ENCODE results near the gene ELAVL2. TPM values are rescaled to one million over a fixed set of nuclear protein-coding genes. Genes with fewer than 3 reads are reported as not detected.

The ELAVL2 gene
- total RNA-seq, 1 experiment from 2014 or later, result 16.8 TPM

GRCh38 chr9:23858234-23858633, 32.2 kb upstream of the ELAVL2 start:
- H3K23me2 ChIP-seq (ENCODE audit: insufficient read length, low read depth, low read length, poor library complexity, severe bottlenecking), result no peaks in the 10 kb centered on the region
- H4K5ac ChIP-seq (ENCODE audit: insufficient read length, low read depth, low read length), result no peak overlapping the region
- H2BK15ac ChIP-seq (ENCODE audit: low read depth, low read length), result no peak overlapping the region
- H4K20me1 ChIP-seq (ENCODE audit: control insufficient read depth, insufficient read depth, insufficient read length), result no peaks in the 10 kb centered on the region
- H3K56ac ChIP-seq (ENCODE audit: insufficient read length, low read depth, low read length), result no peak overlapping the region
- H2BK12ac ChIP-seq (ENCODE audit: insufficient read length, low read depth, low read length), result no peak overlapping the region
- no peak overlapping the region for H3K18ac ChIP-seq (ENCODE audit: insufficient read length, low read depth, low read length)
- TF ChIP-seq CTCF (conservative IDR thresholded peaks at IDR 0.05), result no peak
- no peak overlapping the region for H3K27ac Mint-ChIP-seq
- no peak overlapping the region for H3T11ph ChIP-seq (ENCODE audit: low read length)
- H3K4me3 Mint-ChIP-seq, result no peak overlapping the region
- WGBS (ENCODE audit: extremely low coverage, insufficient read length, low lambda C conversion rate), result no CpG with 5 or more reads among the region's 3 CpGs
- H3K9ac ChIP-seq (ENCODE audit: extremely low read depth, insufficient read length, low read length), result no peak overlapping the region
- no peaks in the 10 kb centered on the region for H3K79me1 ChIP-seq (ENCODE audit: insufficient read depth, low read depth, low read length, poor library complexity, severe bottlenecking)
- no peak overlapping the region for H3K27ac ChIP-seq (ENCODE audit: insufficient read length, low read depth, low read length)
- H3K23ac ChIP-seq (ENCODE audit: insufficient read length, low read depth, low read length), result no peak overlapping the region
- H3K4me1 Mint-ChIP-seq, result peaks cover 4 to 7% of the 10 kb centered on the region in 2 experiments
- H2BK20ac ChIP-seq (ENCODE audit: low read depth, low read length, poor library complexity, severe bottlenecking), result no peak overlapping the region
- H2BK5ac ChIP-seq (ENCODE audit: insufficient read length, low read length), result no peak overlapping the region
- peaks cover under 1 to 1% of the 10 kb centered on the region in 2 experiments; a peak in 1 of 5 replicates for H3K9me3 Mint-ChIP-seq
- no peak overlapping the region for H4K8ac ChIP-seq (replicated peaks; ENCODE audit: insufficient read length, low read depth, low read length)
- H3K4me1 ChIP-seq (ENCODE audit: insufficient read depth, low read length), result peaks cover 3% of the 10 kb centered on the region; the same call in 1 of the 2 replicates
- no peak overlapping the region for H2AK5ac ChIP-seq (ENCODE audit: insufficient read length, low read length)
- DNase-seq, result no peak
- no peaks in the 10 kb centered on the region for H3K79me2 ChIP-seq (ENCODE audit: insufficient read depth, low read length)
- H3K27me3 ChIP-seq (ENCODE audit: insufficient read depth, low read length), result no peaks in the 10 kb centered on the region
- no peak overlapping the region for H2BK120ac ChIP-seq (ENCODE audit: low read depth, low read length, poor library complexity, severe bottlenecking)
- H3K14ac ChIP-seq (ENCODE audit: insufficient read depth, low read length), result no peak overlapping the region
- peaks cover 0 to 2% (median 0%) of the 10 kb centered on the region in 3 experiments; a peak in 3 of 7 replicates for H3K36me3 Mint-ChIP-seq (ENCODE audit: insufficient read depth in 1 of 3, low read depth in 3 of 3)
- H3K4me2 ChIP-seq (ENCODE audit: insufficient read depth, insufficient read length, low read length), result no peak overlapping the region
- H3K27me3 Mint-ChIP-seq (ENCODE audit: low read depth), result peaks cover 3% of the 10 kb centered on the region
- H3K9me3 ChIP-seq (ENCODE audit: control insufficient read depth, low read depth, low read length), result no peaks in the 10 kb centered on the region
- H4K91ac ChIP-seq (ENCODE audit: insufficient read length, low read depth, low read length), result no peak overlapping the region
- no peak overlapping the region for H2AFZ ChIP-seq (ENCODE audit: low read length)
- no peak overlapping the region for H3K4ac ChIP-seq (ENCODE audit: low read depth, low read length)
